HFFc6 (cell line): ENCODE data around the gene LYRM9. TPM values are rescaled to one million over a fixed set of nuclear protein-coding genes. Genes with fewer than 3 reads are reported as not detected.

Experiments
- DNase-seq: peaks from one replicate; pipeline ENCODE4 v3.0.0-alpha.2; 2018
- H3K27ac Mint-ChIP-seq: 2 replicates; pipeline ENCODE4 v1.8.0; 2020; ENCODE audit warnings: mild to moderate bottlenecking, mixed read lengths
- H3K27me3 Mint-ChIP-seq: 2 replicates; pipeline ENCODE4 v1.8.0; 2021; ENCODE audit warnings: mild to moderate bottlenecking, moderate library complexity, mixed read lengths; ENCODE audit not compliant: insufficient read depth
- H3K36me3 Mint-ChIP-seq: 2 replicates; pipeline ENCODE4 v1.8.0; 2021; ENCODE audit warnings: low read depth, mixed read lengths
- H3K4me1 Mint-ChIP-seq: 2 replicates; pipeline ENCODE4 v1.8.0; 2020; ENCODE audit warnings: low read depth, mixed read lengths
- H3K4me3 Mint-ChIP-seq: 2 replicates; pipeline ENCODE4 v1.8.0; 2020; ENCODE audit warnings: mild to moderate bottlenecking, moderate library complexity, mixed read lengths
- H3K9me3 Mint-ChIP-seq: 2 replicates; pipeline ENCODE4 v1.8.0; 2020; ENCODE audit warnings: mild to moderate bottlenecking, mixed read lengths
- CTCF ChIP-seq: fragments of 200-600 bp; sonication (generic); IDR thresholded peaks from 2 replicates; pipeline ENCODE4 v1.5.0; 2021; ENCODE audit warnings: antibody characterized with exemption, mild to moderate bottlenecking
- long read RNA-seq: library from polyadenylated mRNA; unstranded; transcript quantifications from one replicate; pipeline ENCODE4 v2.0.0, GENCODE V29; 2019
- total RNA-seq, 6 experiments: library from RNA; stranded (reverse); fragmentation: NEBNext Ultra II Directional; extraction: Animal tissue kit (Norgen Biotek cat#: 25700); gene quantifications; 2 replicates in 1 of 6; 3 replicates in 5 of 6; pipeline ENCODE4 v1.2.3, GENCODE V29; 2021

The LYRM9 gene
- 1 to 10 TPM; 2.2 to 3.6 (median 2.9) TPM for total RNA-seq
- long read RNA-seq, partial matches to known transcripts = 3 of 8 reads
- long read RNA-seq, other reads (novel, unspliced or antisense) = 1 of 8 reads

GRCh38 chr17:27892866-27893769 is at the start of gene LYRM9:
Gene LYRM9 (minus strand): TSS chr17:27893365. CDS start chr17:27882694, 10,671 bp downstream.
- peaks cover 11% of the 10 kb centered on the region for H3K27me3 Mint-ChIP-seq
- H3K27ac Mint-ChIP-seq = peak within 1 kb of the TSS; percentile 49; the same call in 1 of the 2 replicates
- H3K9me3 Mint-ChIP-seq = no peaks in the 10 kb centered on the region
- peak; percentile 70 for DNase-seq
- H3K4me1 Mint-ChIP-seq = peaks cover 29% of the 10 kb centered on the region
- TF ChIP-seq CTCF = peak; percentile 93
- H3K4me3 Mint-ChIP-seq = peak within 1 kb of the TSS; percentile 83
- H3K36me3 Mint-ChIP-seq = no peaks in the 10 kb centered on the region

GRCh38 chr17:27940503-27941428 is 47.6 kb upstream of the LYRM9 start:
- H3K9me3 Mint-ChIP-seq = no peaks in the 10 kb centered on the region

GRCh38 chr17:27939474-27940465 is 46.6 kb upstream of the LYRM9 start:
- Mint-ChIP-seq H3K9me3 (no peaks in the 10 kb centered on the region), H3K27me3 (peaks cover 33% of the 10 kb centered on the region), H3K27ac (no peak overlapping the region), H3K36me3 (no peaks in the 10 kb centered on the region), H3K4me3 (no peak overlapping the region), H3K4me1 (no peaks in the 10 kb centered on the region)
- DNase-seq = no peak
- TF ChIP-seq CTCF = no peak

More at GRCh38 chr17:27940503-27941428, 47.6 kb upstream of the LYRM9 start:
- TF ChIP-seq CTCF = no peak
- Mint-ChIP-seq H3K4me1 (no peaks in the 10 kb centered on the region), H3K27ac (no peak overlapping the region), H3K36me3 (no peaks in the 10 kb centered on the region), H3K4me3 (no peak overlapping the region), H3K27me3 (peaks cover 32% of the 10 kb centered on the region)
- no peak for DNase-seq

- no peak for TF ChIP-seq CTCF
- Mint-ChIP-seq H3K4me1 (no peaks in the 10 kb centered on the region), H3K4me3 (no peak overlapping the region), H3K36me3 (no peaks in the 10 kb centered on the region), H3K27ac (no peak overlapping the region), H3K9me3 (peaks cover 2% of the 10 kb centered on the region; the same call in 1 of the 2 replicates), H3K27me3 (peaks cover 35% of the 10 kb centered on the region)
- DNase-seq = no peak
These were observed 45.7 kb upstream of the LYRM9 start for GRCh38 chr17:27938864-27939263.
